GM13977 (cell line): Measurements from ENCODE around the gene PLA2G2F.

Source experiments
- DNase-seq: peaks from one replicate; pipeline ENCODE4 v3.0.0; 2012; ENCODE audit warnings: low spot score
- in situ Hi-C: fragments of 300-500 bp; cut with MboI; formaldehyde crosslinking; loops from one replicate; pipeline ENCODE4 v1.12.0; 2022; ENCODE audit warnings: low sequenced_read_pairs, low pct_unique_long_range_greater_than_20kb, mixed read lengths, inconsistent platforms; ENCODE audit not compliant: unreplicated experiment
- TF ChIP-seq, protein P1 (sequence below): IDR thresholded peaks from 2 replicates; pipeline ENCODE4 v1.5.1; 2012; ENCODE audit warnings: mild to moderate bottlenecking, control low read depth; ENCODE audit not compliant: insufficient read depth; ENCODE audit errors: extremely low read depth, missing control alignments

Gene PLA2G2F

DNA sequence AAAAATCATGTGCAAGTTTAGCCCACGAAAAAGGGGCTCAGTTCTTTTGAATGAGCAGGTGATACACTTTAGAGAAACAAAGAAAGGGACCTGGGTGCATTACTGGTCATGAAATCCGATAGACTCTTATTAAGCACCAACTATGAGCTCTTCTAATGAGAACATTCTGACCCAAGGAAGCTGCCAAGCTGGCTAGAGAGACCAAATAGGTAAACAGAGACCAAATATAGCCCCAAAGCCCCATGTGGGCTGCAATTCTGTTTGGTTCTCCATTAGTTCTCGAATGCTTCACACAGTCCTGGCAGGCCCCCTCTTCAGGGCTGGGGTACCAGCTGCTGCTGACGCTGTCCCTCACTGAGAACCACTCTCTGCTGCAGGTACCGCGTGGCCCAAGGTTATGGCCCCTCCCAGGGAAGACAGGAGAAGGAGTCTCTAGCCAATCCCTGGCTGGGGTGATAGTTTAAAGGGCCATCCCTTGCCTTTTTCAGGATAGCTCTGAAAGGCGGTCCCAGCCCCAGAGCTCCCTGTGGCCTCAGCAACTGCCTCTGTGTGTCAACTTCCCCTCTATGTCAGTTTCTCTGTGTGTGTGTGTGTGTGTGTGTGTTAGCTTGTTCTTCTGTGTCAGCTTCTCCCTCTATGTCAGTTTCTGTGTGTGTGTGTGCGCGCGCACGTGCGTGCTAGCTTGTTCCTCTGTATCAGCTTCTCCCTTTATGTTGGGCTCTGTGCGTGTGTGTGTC is 39.7 kb downstream of the PLA2G2F start:
- TF ChIP-seq, protein P1, sequence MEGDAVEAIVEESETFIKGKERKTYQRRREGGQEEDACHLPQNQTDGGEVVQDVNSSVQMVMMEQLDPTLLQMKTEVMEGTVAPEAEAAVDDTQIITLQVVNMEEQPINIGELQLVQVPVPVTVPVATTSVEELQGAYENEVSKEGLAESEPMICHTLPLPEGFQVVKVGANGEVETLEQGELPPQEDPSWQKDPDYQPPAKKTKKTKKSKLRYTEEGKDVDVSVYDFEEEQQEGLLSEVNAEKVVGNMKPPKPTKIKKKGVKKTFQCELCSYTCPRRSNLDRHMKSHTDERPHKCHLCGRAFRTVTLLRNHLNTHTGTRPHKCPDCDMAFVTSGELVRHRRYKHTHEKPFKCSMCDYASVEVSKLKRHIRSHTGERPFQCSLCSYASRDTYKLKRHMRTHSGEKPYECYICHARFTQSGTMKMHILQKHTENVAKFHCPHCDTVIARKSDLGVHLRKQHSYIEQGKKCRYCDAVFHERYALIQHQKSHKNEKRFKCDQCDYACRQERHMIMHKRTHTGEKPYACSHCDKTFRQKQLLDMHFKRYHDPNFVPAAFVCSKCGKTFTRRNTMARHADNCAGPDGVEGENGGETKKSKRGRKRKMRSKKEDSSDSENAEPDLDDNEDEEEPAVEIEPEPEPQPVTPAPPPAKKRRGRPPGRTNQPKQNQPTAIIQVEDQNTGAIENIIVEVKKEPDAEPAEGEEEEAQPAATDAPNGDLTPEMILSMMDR, result no peak
- no peak for DNase-seq
- in situ Hi-C loops, result no loop called here

DNA sequence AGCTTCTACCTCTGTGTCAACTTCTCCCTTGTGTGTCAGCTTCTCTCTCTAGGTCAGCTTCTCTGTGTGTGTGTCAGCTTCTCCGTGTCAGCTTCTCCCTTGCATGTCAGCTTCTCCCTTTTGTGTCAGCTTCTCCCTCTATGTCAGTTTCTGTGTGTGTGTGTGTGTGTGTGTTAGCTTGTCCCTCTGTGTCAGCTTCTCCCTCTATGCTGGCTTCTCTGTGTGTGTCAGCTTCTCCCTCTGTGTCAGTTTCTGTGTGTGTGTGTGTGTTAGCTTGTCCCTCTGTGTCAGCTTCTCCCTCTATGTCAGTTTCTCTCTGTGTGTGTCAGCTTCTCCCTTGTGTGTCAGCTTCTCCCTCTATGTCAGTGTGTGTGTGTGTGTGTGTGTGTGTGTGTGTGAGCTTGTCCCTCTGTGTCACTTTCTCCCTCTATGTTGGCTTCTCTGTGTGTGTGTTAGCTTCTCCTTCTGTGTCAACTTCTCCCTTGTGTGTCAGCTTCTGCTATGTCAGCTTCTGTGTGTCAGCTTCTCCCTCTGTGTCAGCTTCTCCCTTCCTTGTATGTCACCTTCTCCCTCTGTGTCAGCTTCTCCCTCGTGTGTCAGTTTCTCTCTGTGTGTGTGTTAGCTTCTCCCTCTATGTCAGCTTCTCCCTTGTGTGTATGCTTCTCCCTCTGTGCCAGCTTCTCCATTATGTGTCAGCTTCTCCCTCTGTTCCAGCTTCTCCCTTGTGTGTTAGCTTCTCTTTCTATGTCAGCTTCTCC is 40.4 kb downstream of the PLA2G2F start:
- in situ Hi-C loops, result no loop called here
- no peak for DNase-seq
- TF ChIP-seq, protein P1, result no peak

DNA sequence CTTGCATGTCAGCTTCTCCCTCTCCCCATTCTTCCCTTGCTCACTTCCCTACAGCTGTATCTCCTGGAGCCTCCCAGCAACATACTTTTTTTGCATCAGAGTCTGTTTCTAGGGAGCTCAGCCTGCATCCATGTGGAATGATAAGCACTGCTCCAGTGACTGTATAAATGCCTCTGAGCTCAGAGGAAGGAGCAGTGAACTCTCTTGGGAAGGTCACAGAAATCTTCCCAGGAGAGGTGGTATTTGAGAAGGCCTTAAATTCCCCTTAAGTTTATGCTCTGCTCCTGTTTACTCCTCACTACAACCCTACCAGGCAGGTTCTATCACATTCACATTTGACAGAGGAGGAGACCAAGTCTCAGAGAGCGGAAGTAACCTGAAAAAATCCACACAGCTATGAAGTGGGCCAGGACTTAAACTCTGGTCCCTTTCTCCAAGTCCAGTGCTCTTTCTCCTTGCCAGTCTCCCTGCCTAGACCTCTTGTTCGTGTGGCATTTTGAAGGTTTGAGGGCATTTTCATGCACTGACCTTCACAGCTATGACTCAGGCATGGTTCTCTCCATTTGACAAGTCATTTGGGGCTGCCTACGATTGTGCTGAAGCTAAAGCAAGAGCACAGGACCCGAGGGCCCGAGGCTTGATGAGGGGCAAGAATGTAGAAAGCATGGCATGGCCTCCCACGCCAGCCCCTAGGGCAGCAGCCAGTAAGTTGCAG is 41.2 kb downstream of the PLA2G2F start:
- TF ChIP-seq, protein P1, result no peak
- DNase-seq, result no peak
- in situ Hi-C loops, result no loop called here

DNA sequence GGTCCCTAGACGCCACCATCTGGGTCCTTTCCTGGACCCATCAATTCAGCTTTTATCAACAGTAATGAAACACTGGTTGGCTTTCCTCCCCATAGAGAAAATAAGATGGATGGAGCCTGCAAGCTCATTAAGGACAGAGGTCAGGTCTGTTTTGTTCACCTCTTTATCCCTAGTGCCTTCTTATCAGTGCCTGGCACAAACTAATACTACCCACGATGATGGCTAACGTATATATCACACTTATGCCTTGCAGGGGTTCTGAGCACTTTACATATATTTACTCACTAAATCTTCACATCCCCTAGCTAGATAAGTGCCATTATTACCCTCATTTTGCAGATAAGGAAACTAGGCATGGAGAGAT is 41.7 kb downstream of the PLA2G2F start:
- in situ Hi-C loops, result no loop called here
- TF ChIP-seq, protein P1, result no peak
- no peak for DNase-seq

DNA sequence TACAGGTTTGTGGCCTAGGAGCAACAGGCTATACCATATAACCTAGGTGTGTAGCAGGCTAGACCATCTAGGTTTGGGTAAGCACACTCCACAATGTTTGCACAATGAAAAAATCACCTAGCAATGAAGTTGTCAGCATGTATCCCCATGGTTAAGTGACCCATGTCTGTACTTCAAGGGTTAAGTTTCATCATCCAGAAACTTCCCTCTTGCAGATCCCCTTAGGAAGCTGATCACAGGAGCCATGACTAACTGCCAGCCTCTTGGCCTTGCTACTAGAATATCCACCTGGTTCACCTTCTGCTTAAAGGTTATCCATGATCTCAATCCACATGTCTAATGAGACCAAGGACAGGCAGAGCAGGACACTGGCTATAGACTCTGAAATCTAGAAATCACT is 43.3 kb downstream of the PLA2G2F start:
- TF ChIP-seq, protein P1, result no peak

DNA sequence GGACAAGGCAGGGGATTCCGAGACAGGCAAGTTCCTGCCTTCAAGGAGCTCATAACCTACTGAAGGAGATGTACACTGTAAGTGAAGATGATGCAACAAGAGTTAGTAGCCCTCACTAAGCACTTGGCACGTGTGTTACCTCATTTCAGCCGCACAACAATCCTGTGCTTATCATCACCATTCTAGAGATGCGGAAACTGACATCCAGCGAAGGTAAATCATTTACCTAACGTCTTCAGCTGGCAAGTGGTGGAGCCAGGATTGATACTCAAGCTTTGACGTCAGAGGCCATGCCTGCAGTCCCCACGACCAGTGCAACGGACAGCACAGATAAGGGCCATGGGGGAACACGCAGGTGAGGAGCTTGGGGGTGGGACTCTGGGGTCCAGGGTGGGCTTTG is 43.9 kb downstream of the PLA2G2F start:
- TF ChIP-seq, protein P1, result no peak
- in situ Hi-C loops, result no loop called here

More for the DNA sequence above, 43.3 kb downstream of the PLA2G2F start:
- in situ Hi-C loops, result no loop called here
- DNase-seq, result no peak

More for the DNA sequence above, 43.9 kb downstream of the PLA2G2F start:
- DNase-seq, result no peak
